ENCODE measurements around the gene DGKZ.

DGKZ gene

DNA sequence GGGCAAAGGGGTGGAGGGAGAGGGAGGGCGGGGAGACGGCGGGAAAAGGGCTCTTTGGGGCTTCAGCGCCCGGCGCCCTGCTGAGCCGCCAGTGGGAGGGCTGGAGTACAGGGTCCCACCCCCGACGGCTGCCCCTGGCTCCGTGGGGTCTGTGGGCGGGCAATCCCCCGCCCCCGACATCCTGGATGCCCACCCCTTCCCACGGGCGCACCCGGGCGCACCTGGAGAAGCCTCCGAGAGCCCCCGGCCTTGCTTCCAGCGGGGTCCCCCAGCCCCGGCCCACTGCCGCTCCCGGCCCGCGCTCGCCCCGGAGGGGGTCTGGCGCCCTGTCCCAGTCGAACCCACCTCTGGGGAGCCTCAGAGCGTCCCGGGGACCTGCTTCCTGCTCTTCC lies 43.9 kb downstream of the DGKZ start:
- peaks cover 14% of the 10 kb centered on the region for H3K36me3 Mint-ChIP-seq (ENCODE audit: insufficient read depth)
- peaks cover 28% of the 10 kb centered on the region for H3K4me1 Mint-ChIP-seq
- no peak for DNase-seq (ENCODE audit: low spot score in 2 of 2)
- H3K4me3 Mint-ChIP-seq = no peak overlapping the region
- no peak overlapping the region for H3K27ac Mint-ChIP-seq (ENCODE audit: low read depth)
- peaks cover 60% of the 10 kb centered on the region for H3K27me3 Mint-ChIP-seq
- H3K9me3 Mint-ChIP-seq = no peaks in the 10 kb centered on the region
- ATAC-seq (replicated peaks; ENCODE audit: extremely low read depth, poor library complexity, severe bottlenecking) = no peak

DNA sequence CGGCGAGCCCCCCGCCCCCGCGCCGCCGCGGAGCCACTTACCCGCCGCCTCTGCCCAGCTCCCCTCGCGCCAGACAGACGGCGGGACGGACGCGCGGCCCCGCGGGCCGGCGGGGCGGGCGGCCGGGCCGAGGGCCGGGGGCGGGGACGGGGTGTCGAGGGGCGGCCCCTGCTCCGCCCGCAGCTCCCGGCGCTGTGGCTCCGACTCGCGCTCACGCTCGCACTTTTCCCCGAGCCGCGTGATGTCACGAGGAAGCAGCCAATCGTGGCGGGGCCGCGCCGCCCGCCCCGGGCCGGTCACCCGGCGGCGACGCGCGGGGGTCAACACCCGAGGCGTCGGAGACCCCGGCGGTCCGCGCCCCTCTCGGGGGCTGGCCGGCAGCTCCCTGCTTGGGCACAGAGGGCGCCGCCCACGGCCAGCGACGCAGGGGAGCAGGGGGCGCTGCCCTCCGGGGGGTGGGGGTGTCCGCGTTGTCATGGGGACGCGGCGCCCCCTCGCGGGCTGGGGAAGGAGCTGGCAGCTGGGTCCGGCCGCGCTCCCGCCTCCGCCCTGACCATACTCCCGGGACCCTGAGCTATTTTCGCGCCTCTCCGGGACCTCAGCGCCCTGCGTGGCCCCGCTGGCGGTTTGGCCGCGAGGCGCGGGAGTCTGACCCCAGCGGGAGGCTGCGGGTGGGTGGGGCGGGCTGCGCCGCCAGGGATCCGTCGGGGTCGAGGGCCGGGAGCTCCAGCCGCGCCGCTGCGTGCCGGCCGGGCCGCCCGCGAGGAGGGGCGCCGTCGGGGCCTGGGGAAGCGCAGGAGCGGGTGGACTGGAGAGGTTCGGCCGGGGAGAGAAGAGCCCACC lies 44.5 kb downstream of the DGKZ start, which contains the start of gene CHRM4:
CHRM4 (minus strand) TSS at position 199 of the 843 bp plus-strand sequence. CDS start 5,219 bp downstream, outside the sequence.
- H3K27me3 Mint-ChIP-seq = peaks cover 53% of the 10 kb centered on the region
- H3K36me3 Mint-ChIP-seq (ENCODE audit: insufficient read depth) = peaks cover 15% of the 10 kb centered on the region
- DNase-seq (ENCODE audit: low spot score in 2 of 2) = no peak
- no peak for ATAC-seq (replicated peaks; ENCODE audit: extremely low read depth, poor library complexity, severe bottlenecking)
- no peak within 1 kb of the TSS for H3K27ac Mint-ChIP-seq (ENCODE audit: low read depth)
- H3K4me1 Mint-ChIP-seq = peaks cover 28% of the 10 kb centered on the region
- no peaks in the 10 kb centered on the region for H3K9me3 Mint-ChIP-seq
- peak within 1 kb of the TSS; percentile 75 for H3K4me3 Mint-ChIP-seq

DNA sequence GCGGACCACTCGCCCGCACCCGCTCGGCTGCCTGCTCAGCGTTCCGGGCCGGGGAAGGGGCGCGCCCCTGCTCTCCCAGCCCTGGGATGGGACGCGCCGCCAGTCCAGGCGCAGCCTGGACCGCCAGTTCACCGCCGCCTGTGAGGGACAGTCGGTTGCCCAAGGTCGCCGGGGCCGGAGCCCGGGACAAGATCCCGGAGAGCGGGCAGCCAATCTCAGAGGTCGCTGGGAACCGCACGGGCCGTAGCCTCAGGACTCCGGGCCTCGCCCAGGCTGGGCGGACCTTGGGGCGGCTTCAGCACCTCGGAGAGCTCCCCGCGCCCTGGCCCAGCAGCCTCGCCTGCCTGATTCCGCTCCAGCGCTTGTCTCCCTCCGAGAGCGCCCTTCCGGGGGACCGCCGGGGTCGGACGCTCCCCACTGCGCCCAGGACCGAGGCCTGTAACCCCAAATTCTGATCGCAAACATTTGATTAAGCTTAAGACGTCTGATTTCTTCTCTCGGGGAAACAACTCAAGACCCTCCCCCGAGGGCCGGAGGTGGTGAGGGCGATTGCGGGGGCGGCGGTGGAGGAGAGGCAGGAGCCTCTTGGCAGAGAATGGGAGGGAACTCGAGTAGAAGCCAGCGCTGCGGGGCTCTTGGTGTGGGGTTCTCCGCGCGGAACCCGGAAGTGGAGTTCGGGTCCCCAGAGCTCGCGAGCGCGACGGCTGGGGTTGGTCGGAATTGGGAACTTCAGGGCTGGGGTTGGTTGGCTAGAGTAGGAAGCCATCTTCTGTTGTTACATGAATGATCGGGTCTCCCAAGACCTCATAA lies 45.4 kb downstream of the DGKZ start:
- peaks cover 23% of the 10 kb centered on the region for H3K4me1 Mint-ChIP-seq
- peak overlapping the region; percentile 75 for H3K4me3 Mint-ChIP-seq
- H3K27ac Mint-ChIP-seq (ENCODE audit: low read depth) = no peak overlapping the region
- H3K36me3 Mint-ChIP-seq (ENCODE audit: insufficient read depth) = peaks cover 15% of the 10 kb centered on the region
- ATAC-seq (replicated peaks; ENCODE audit: extremely low read depth, poor library complexity, severe bottlenecking) (peak; percentile 72), DNase-seq (ENCODE audit: low spot score in 2 of 2) (peak; percentile 64 to 71)
- peaks cover 45% of the 10 kb centered on the region for H3K27me3 Mint-ChIP-seq
- no peaks in the 10 kb centered on the region for H3K9me3 Mint-ChIP-seq

DNA sequence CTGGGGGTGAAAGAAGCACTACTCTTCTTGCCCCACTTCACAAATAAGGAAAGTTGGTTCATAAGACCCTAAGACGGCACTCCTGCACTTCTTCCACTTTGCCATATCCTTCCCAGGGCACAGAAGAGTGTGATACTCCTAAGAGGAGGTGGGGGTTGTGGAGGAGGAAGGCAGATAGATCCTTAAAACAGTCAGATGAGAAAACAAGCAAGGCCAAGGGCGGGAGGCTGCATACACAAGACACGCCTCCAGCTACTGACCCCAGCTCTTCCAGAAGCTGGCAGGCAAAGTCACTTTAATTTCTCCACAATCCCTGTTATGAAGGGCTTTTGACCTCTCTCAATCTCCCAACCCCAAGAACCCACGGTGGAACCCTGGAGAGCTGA lies 46.0 kb downstream of the DGKZ start:
- peaks cover 17% of the 10 kb centered on the region for H3K4me1 Mint-ChIP-seq
- no peaks in the 10 kb centered on the region for H3K9me3 Mint-ChIP-seq
- DNase-seq (ENCODE audit: low spot score in 2 of 2) (no peak), ATAC-seq (replicated peaks; ENCODE audit: extremely low read depth, poor library complexity, severe bottlenecking) (no peak)
- peak overlapping the region; percentile 75 for H3K4me3 Mint-ChIP-seq
- H3K27ac Mint-ChIP-seq (ENCODE audit: low read depth) = no peak overlapping the region
- peaks cover 39% of the 10 kb centered on the region for H3K27me3 Mint-ChIP-seq
- H3K36me3 Mint-ChIP-seq (ENCODE audit: insufficient read depth) = peaks cover 14% of the 10 kb centered on the region

DNA sequence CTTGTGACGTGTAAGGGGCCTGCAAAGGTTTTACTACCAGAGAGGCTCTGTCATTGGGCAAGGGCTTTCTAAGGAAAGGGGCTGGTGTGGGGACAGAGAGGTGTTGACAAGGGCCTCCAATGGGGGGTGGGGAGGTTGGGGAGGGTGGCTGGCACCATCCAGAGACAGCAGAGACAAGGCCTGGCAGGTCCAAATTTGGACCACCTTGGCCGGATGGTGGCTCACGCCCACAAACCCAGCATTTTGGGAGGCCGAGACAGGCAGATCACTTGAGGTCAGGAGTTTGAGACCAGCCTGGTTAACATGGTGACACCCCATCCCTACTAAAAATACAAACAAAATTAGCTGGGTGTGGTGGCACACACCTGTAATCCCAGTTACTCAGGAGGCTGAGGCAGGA lies 46.5 kb downstream of the DGKZ start:
- H3K36me3 Mint-ChIP-seq (ENCODE audit: insufficient read depth) = peaks cover 14% of the 10 kb centered on the region

DNA sequence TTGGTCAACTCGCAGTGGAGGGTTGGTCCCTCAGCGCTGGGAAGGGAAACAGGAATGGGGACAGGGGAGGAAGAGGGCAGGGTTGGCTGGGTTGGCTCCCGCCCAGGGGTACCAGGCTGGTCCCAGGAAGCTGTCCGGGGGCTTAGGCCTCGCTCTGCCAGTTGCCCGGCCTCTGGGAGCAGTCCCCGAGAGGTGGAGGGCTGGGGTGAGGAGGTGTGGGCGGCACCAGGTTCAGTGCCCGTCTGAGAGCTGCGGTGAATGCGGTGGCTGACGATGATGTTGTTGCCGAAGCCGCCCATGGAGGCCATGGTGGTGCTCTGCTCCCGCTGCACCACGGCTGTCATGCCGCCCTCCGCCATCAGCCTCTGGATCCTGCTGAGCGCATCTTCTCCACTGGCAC lies 50.3 kb downstream of the DGKZ start:
- Mint-ChIP-seq H3K27me3 (peaks cover 7% of the 10 kb centered on the region), H3K4me1 (peaks cover 12% of the 10 kb centered on the region), H3K36me3 (ENCODE audit: insufficient read depth) (peaks cover 16% of the 10 kb centered on the region), H3K9me3 (no peaks in the 10 kb centered on the region), H3K4me3 (no peak overlapping the region), H3K27ac (ENCODE audit: low read depth) (no peak overlapping the region)
- ATAC-seq (replicated peaks; ENCODE audit: extremely low read depth, poor library complexity, severe bottlenecking) (no peak), DNase-seq (ENCODE audit: low spot score in 2 of 2) (no peak)

More for the DNA sequence above, 46.5 kb downstream of the DGKZ start:
- Mint-ChIP-seq H3K4me3 (no peak overlapping the region), H3K27me3 (peaks cover 34% of the 10 kb centered on the region), H3K9me3 (no peaks in the 10 kb centered on the region), H3K27ac (ENCODE audit: low read depth) (no peak overlapping the region), H3K4me1 (peaks cover 13% of the 10 kb centered on the region)
- ATAC-seq (replicated peaks; ENCODE audit: extremely low read depth, poor library complexity, severe bottlenecking) (no peak), DNase-seq (ENCODE audit: low spot score in 2 of 2) (no peak)

DNA sequence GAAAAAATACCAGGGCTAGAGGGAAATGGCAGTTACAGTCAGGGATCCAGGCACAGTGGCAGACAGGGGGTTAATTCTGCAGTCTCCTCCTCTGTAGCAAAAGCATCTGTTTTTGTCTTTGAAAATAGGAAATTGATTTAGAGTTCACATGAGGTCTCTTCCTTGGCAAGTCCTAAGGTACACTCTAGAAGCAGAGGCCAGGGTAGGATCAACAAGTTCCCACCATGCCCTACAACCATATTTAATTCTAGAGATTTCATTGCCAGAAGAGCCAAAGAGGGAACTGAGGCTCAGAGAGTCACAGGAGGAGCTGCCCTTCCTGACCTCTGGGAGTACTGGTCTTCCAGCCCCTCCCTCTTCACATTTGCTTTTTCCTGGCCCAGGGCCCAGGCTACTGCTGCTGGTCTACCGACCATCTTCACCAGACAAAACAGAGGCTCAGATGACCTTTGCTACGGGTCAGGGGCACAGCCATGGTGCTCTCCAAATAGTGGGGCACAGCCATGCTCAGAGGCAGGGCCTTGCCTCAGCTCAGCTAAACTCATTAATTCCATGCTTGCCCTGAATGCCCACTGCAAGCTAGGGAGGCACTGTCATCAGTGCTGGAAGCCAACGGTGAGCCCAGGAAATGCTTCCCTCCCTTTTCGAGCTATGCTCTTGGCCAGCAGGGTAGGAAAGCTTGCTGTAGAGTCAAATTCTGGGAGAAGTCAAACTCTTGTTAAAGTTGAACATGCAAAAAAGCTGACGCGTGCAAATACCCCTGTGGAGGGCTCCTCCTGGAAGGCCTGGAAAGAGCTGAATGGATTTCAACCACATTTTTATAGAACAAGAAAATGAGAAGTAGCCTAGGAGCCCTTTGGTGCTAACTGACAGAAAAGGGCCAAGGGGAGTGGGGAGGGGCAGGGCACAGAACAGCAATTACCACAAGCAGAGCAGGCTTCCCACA lies 56.0 kb downstream of the DGKZ start:
- peaks cover 29% of the 10 kb centered on the region for H3K36me3 Mint-ChIP-seq (ENCODE audit: insufficient read depth)
- DNase-seq (ENCODE audit: low spot score in 2 of 2) (no peak), ATAC-seq (replicated peaks; ENCODE audit: extremely low read depth, poor library complexity, severe bottlenecking) (no peak)
- no peaks in the 10 kb centered on the region for H3K27me3 Mint-ChIP-seq
- H3K9me3 Mint-ChIP-seq = no peaks in the 10 kb centered on the region
- no peak overlapping the region for H3K27ac Mint-ChIP-seq (ENCODE audit: low read depth)
- H3K4me1 Mint-ChIP-seq = peaks cover 9% of the 10 kb centered on the region
- no peak overlapping the region for H3K4me3 Mint-ChIP-seq

DNA sequence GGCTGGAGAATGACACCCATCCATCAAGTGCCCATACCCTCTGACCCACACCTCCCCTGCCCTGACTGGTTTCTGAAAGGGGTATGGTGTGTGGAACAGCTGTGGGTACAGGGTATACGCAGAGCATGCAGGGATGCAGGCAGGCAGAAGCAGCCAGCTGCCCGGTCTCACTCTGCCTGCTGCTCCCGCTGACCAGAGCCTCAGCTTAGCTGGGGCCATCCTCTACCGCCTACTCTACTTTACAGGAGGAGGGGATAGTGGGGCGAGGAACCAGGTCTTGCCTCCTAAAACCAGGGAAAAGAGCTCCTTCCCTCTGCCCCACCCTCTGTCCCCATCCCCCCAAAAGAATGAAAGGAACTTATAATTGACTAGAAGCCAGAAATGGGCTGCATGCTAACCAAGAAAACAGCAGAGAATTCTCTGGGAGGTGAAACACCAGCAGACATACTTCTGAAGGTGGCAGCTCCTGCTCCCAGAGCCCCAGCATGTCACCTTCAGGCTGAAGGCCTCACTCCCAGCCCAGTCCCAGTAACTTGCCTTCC lies 57.3 kb downstream of the DGKZ start:
- no peak overlapping the region for H3K27ac Mint-ChIP-seq (ENCODE audit: low read depth)
- DNase-seq (ENCODE audit: low spot score in 2 of 2) = no peak
- no peak for ATAC-seq (replicated peaks; ENCODE audit: extremely low read depth, poor library complexity, severe bottlenecking)
- H3K4me1 Mint-ChIP-seq = peaks cover 9% of the 10 kb centered on the region
- H3K9me3 Mint-ChIP-seq = no peaks in the 10 kb centered on the region
- no peak overlapping the region for H3K4me3 Mint-ChIP-seq
- H3K27me3 Mint-ChIP-seq = no peaks in the 10 kb centered on the region
- peaks cover 31% of the 10 kb centered on the region for H3K36me3 Mint-ChIP-seq (ENCODE audit: insufficient read depth)

DNA sequence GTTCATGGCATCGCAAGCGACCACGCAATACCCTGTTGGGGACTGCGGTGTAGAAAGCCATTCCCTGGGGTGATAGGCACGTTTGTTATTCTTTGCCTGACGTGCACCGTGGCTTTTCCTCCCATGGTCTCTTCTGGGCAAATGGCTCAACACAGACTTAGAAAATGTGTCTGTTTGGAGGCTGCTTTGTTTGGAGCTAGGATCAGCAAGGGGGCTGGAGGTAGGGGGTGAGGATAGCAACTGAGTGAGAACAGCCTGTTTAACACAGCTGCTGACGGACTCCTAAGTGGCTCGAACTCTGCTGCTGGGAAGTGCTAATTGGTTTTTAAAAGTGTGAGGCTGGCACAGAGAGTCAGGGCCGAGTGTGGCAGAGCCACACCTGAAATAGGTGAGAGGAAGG lies 60.4 kb downstream of the DGKZ start:
- peaks cover 4% of the 10 kb centered on the region for H3K4me1 Mint-ChIP-seq
- no peak overlapping the region for H3K4me3 Mint-ChIP-seq
- H3K27me3 Mint-ChIP-seq = no peaks in the 10 kb centered on the region
- ATAC-seq (replicated peaks; ENCODE audit: extremely low read depth, poor library complexity, severe bottlenecking) = no peak
- peaks cover 39% of the 10 kb centered on the region for H3K36me3 Mint-ChIP-seq (ENCODE audit: insufficient read depth)
- no peak overlapping the region for H3K27ac Mint-ChIP-seq (ENCODE audit: low read depth)
- no peak for DNase-seq (ENCODE audit: low spot score in 2 of 2)
- H3K9me3 Mint-ChIP-seq = no peaks in the 10 kb centered on the region

DNA sequence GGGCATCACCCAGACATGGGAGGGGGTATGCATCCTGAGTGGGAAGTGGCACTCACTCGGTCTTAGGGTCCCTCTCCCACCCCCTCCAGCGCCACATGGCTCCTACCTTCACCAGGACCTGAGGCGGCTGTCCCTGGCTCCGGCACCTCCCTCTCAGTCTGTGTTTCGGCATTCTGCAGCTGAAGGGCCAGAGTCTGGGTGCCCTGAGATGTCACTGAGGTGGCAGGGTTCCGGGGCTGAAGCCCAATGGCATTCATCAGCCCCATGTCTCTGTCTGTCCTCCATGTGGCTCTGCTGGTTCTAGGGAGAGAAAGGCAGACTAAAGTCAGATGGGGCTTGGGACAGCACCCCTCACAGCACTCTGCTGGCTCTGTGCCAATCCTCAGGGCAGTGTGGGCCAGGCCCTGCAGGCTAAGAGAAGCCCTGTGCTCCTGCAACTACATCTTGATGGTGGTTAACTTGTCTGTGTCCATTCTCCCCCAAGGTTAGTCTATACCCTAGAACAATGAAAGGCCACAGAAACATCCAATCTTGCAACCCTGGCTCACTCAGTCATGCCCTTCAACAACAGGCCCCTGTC lies 61.2 kb downstream of the DGKZ start:
- H3K4me1 Mint-ChIP-seq = peaks cover 4% of the 10 kb centered on the region
- no peak for DNase-seq (ENCODE audit: low spot score in 2 of 2)
- H3K4me3 Mint-ChIP-seq = no peak overlapping the region
- no peak for ATAC-seq (replicated peaks; ENCODE audit: extremely low read depth, poor library complexity, severe bottlenecking)
- H3K36me3 Mint-ChIP-seq (ENCODE audit: insufficient read depth) = peaks cover 37% of the 10 kb centered on the region
- H3K9me3 Mint-ChIP-seq = no peaks in the 10 kb centered on the region
- no peaks in the 10 kb centered on the region for H3K27me3 Mint-ChIP-seq
- no peak overlapping the region for H3K27ac Mint-ChIP-seq (ENCODE audit: low read depth)

DNA sequence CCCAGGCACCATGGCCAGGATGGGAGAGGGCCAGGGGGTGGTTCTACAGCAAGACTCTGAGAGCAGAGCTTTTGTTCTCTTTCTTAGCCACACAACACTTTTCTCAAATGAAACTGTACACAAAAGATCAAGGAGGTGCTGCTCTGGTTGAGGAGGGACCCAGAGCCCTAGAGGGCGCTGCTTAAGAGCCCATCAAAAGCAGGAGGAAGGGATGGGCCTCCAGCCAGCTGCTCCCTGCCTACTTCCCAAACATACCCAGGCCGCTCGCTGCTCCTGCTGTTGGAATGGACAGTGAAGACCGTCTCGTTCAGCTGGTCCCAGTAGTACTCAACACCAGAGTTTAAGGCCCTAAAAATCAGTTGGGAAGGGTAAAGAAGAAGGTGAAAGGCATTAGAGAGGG lies 62.8 kb downstream of the DGKZ start:
- H3K36me3 Mint-ChIP-seq (ENCODE audit: insufficient read depth) = peaks cover 30% of the 10 kb centered on the region
- no peak overlapping the region for H3K4me3 Mint-ChIP-seq
- peaks cover 11% of the 10 kb centered on the region for H3K4me1 Mint-ChIP-seq

More for the DNA sequence above, 62.8 kb downstream of the DGKZ start:
- DNase-seq (ENCODE audit: low spot score in 2 of 2) = no peak
- Mint-ChIP-seq H3K27me3 (no peaks in the 10 kb centered on the region), H3K9me3 (no peaks in the 10 kb centered on the region), H3K27ac (ENCODE audit: low read depth) (no peak overlapping the region)
- ATAC-seq (replicated peaks; ENCODE audit: extremely low read depth, poor library complexity, severe bottlenecking) = no peak

Measured in central memory CD8-positive, alpha-beta T cell (primary cell).